HCT116 (cell line): ENCODE results near the gene ARHGAP23. TPM values are rescaled to one million over a fixed set of nuclear protein-coding genes. Genes with fewer than 3 reads are reported as not detected.

Source experiments
- ATAC-seq: fragments of 200-7000 bp; cut with Tn5 transposase; 2 replicates; pipeline ENCODE4 v1.9.1; 2020; ENCODE audit warnings: mild to moderate bottlenecking, moderate library complexity
- BruUV-seq: library from RNA; stranded (reverse); fragments of 400-500 nt; replicated peaks from 2 replicates; lab custom pipeline; 2021; lab: Mats Ljungman, UMichigan
- CTCF ChIA-PET: fragments of 300-600 bp; sonication (Branson Sonifier 250); formaldehyde crosslinking; loops from one replicate; lab custom pipeline; 2021; ENCODE audit warnings: antibody characterized with exemption; lab: Charles Lee
- POLR2A ChIA-PET: fragments of 300-600, 350-600 bp; sonication (Branson Sonifier 250); formaldehyde crosslinking; loops from one replicate; lab custom pipeline; 2021; ENCODE audit warnings: antibody characterized with exemption; lab: Charles Lee
- RAD21 ChIA-PET, 2 experiments: fragments of 300-600 bp; sonication (Branson Sonifier 250); formaldehyde crosslinking; loops; one replicate each; lab custom pipeline; 2023; ENCODE audit warnings: low total read pairs in 2 of 2; ENCODE audit not compliant: uncharacterized antibody in 2 of 2, unreplicated experiment in 2 of 2, low non-redundant PET in 1 of 2; lab: Charles Lee
- DNase-seq: peaks from one replicate; pipeline ENCODE4 v3.0.0-alpha.2; 2010; ENCODE audit warnings: low read depth, low spot score
- H2AFZ ChIP-seq: fragments of 200-600 bp; shearing (Covaris generic), sonication (generic); 2 replicates; pipeline ENCODE4 v1.6.1; 2017; ENCODE audit warnings: low read depth, mixed run types, mixed read lengths, antibody characterized with exemption, low read length; ENCODE audit not compliant: poor library complexity, severe bottlenecking
- H3K27ac ChIP-seq: 2 replicates; pipeline ENCODE4 v1.5.1; 2012; ENCODE audit warnings: low read depth, low read length
- H3K27me3 ChIP-seq: fragments of 200-600 bp; sonication (generic); 2 replicates; pipeline ENCODE4 v1.6.1; 2016; ENCODE audit warnings: mixed run types, low read length, mixed read lengths; ENCODE audit not compliant: insufficient read depth
- H3K36me3 ChIP-seq, 2 experiments: fragments of 200-500 bp in 1 of 2; fragments of 200-600 bp in 1 of 2; sonication (Bioruptor generic) in 1 of 2; sonication (generic) in 1 of 2; 2 replicates each; pipeline versions ENCODE4 v1.5.1 to v1.6.1; 2014 to 2016; ENCODE audit warnings: low read length in 2 of 2, inconsistent platforms in 1 of 2, mixed read lengths in 1 of 2, mixed run types in 1 of 2; ENCODE audit not compliant: insufficient read depth in 2 of 2, control insufficient read depth in 1 of 2
- H3K4me1 ChIP-seq, 2 experiments: fragments of 200-600 bp in 1 of 2; sonication (generic) in 1 of 2; 2 replicates each; pipeline versions ENCODE4 v1.5.1 to v1.6.1; 2012 to 2017; ENCODE audit warnings: low read length in 2 of 2, inconsistent platforms in 1 of 2, mild to moderate bottlenecking in 1 of 2, mixed read lengths in 1 of 2, mixed run types in 1 of 2, moderate library complexity in 1 of 2; ENCODE audit not compliant: insufficient read depth in 2 of 2, control insufficient read depth in 1 of 2
- H3K4me2 ChIP-seq: fragments of 200-600 bp; sonication (generic); 2 replicates; pipeline ENCODE4 v1.6.1; 2017; ENCODE audit warnings: mixed run types, low read length, mixed read lengths
- H3K4me3 ChIP-seq, 2 experiments: fragments of 200-600 bp in 1 of 2; sonication (generic) in 1 of 2; replicated peaks in 1 of 2; 2 replicates each; pipeline ENCODE4 v1.5.1; 2011 to 2016; ENCODE audit warnings: low read length in 2 of 2, control low read depth in 1 of 2, low read depth in 1 of 2, mild to moderate bottlenecking in 1 of 2, mixed read lengths in 1 of 2, mixed run types in 1 of 2
- H3K79me2 ChIP-seq: fragments of 200-600 bp; sonication (generic); 2 replicates; pipeline ENCODE4 v1.6.1; 2017; ENCODE audit warnings: mild to moderate bottlenecking, mixed run types, low read length, moderate library complexity, mixed read lengths; ENCODE audit not compliant: insufficient read depth
- H3K9ac ChIP-seq: fragments of 200-600 bp; sonication (generic); 2 replicates; pipeline ENCODE4 v1.6.1; 2016; ENCODE audit warnings: low read length, mixed read lengths
- H3K9me2 ChIP-seq: fragments of 200-600 bp; sonication (generic), shearing (Covaris generic); 2 replicates; pipeline ENCODE4 v1.6.1; 2017; ENCODE audit warnings: mixed run types, mild to moderate bottlenecking, moderate library complexity; ENCODE audit not compliant: insufficient read depth
- H3K9me3 ChIP-seq, 2 experiments: fragments of 200-500 bp in 1 of 2; fragments of 200-600 bp in 1 of 2; sonication (Bioruptor generic) in 1 of 2; sonication (generic) in 1 of 2; 2 replicates each; pipeline ENCODE4 v1.6.1; 2014 to 2017; ENCODE audit warnings: low read length in 2 of 2, mixed read lengths in 2 of 2, inconsistent platforms in 1 of 2, low read depth in 1 of 2, mild to moderate bottlenecking in 1 of 2, mixed run types in 1 of 2, moderate library complexity in 1 of 2; ENCODE audit not compliant: control insufficient read depth in 1 of 2, insufficient read depth in 1 of 2
- H4K20me1 ChIP-seq: fragments of 200-600 bp; sonication (generic), shearing (Covaris generic); 2 replicates; pipeline ENCODE4 v1.6.1; 2017; ENCODE audit warnings: mixed run types, mild to moderate bottlenecking, moderate library complexity; ENCODE audit not compliant: insufficient read depth
- ELF1 ChIP-seq: IDR thresholded peaks from 2 replicates; pipeline ENCODE4 v1.6.1; 2012; ENCODE audit warnings: low read depth, borderline replicate concordance
- EZH2 ChIP-seq: fragments of 200-600 bp; sonication (generic); IDR thresholded peaks from 2 replicates; pipeline ENCODE4 v1.6.1; 2017; ENCODE audit warnings: antibody characterized with exemption, mixed run types
- EZH2phosphoT487 ChIP-seq: fragments of 200-600 bp; IDR thresholded peaks from 2 replicates; pipeline ENCODE4 v1.6.1; 2018; ENCODE audit warnings: antibody characterized with exemption, borderline replicate concordance
- FOSL1 ChIP-seq: IDR thresholded peaks from 2 replicates; pipeline ENCODE4 v1.6.1; 2012; ENCODE audit warnings: low read depth
- JUND ChIP-seq: IDR thresholded peaks from 2 replicates; pipeline ENCODE4 v1.6.1; 2012
- POLR2A ChIP-seq: IDR thresholded peaks from 2 replicates; pipeline ENCODE4 v1.7.0; 2011; ENCODE audit warnings: borderline replicate concordance; ENCODE audit not compliant: insufficient read depth, insufficient read length; ENCODE audit errors: extremely low read depth
- POLR2AphosphoS5 ChIP-seq: IDR thresholded peaks from 2 replicates; pipeline ENCODE4 v1.6.1; 2011; ENCODE audit warnings: mild to moderate bottlenecking, low read depth, low read length, moderate library complexity
- RAD21 ChIP-seq: IDR thresholded peaks from 2 replicates; pipeline ENCODE4 v1.6.1; 2012; ENCODE audit warnings: low read depth, mild to moderate bottlenecking
- SIN3A ChIP-seq: IDR thresholded peaks from 2 replicates; pipeline ENCODE4 v1.6.1; 2012; ENCODE audit warnings: low read depth
- SRF ChIP-seq: IDR thresholded peaks from 2 replicates; pipeline ENCODE4 v1.6.1; 2012; ENCODE audit warnings: low read depth
- TCF7L2 ChIP-seq: IDR thresholded peaks from 2 replicates; pipeline ENCODE4 v1.7.0; 2011; ENCODE audit warnings: borderline replicate concordance, inconsistent platforms; ENCODE audit not compliant: insufficient read depth, insufficient read length; ENCODE audit errors: extremely low read depth
- YY1 ChIP-seq: IDR thresholded peaks from 2 replicates; pipeline ENCODE4 v1.6.1; 2011; ENCODE audit warnings: low read length, low read depth, moderate library complexity, mild to moderate bottlenecking; ENCODE audit not compliant: insufficient replicate concordance; ENCODE audit errors: extremely low read depth
- ZNF274 ChIP-seq: fragments of 200-500 bp; sonication (Bioruptor generic); IDR thresholded peaks from 2 replicates; pipeline ENCODE4 v1.6.1; 2014; ENCODE audit warnings: mild to moderate bottlenecking, low read depth, low read length, inconsistent platforms
- intact Hi-C: fragments of 100-400 bp; cut with micrococcal nuclease; formaldehyde crosslinking; loops from 2 replicates; pipeline ENCODE4 v1.10.0; 2022
- total RNA-seq: library from RNA; stranded (reverse); gene quantifications from one replicate; pipeline ENCODE4 v1.2.1, GENCODE V29; 2021; ENCODE audit not compliant: unreplicated experiment
- TF ChIP-seq, protein P1 (sequence below): IDR thresholded peaks from 2 replicates; pipeline ENCODE4 v1.6.1; 2012
- TF ChIP-seq, protein P2 (sequence below): IDR thresholded peaks from 2 replicates; pipeline ENCODE4 v1.6.1; 2012; ENCODE audit warnings: low read depth
- TF ChIP-seq, protein P3 (sequence below): IDR thresholded peaks from 2 replicates; pipeline ENCODE4 v1.6.1; 2012

Gene ARHGAP23
- total RNA-seq, 1 experiment from 2014 or later: 41.0 TPM

DNA sequence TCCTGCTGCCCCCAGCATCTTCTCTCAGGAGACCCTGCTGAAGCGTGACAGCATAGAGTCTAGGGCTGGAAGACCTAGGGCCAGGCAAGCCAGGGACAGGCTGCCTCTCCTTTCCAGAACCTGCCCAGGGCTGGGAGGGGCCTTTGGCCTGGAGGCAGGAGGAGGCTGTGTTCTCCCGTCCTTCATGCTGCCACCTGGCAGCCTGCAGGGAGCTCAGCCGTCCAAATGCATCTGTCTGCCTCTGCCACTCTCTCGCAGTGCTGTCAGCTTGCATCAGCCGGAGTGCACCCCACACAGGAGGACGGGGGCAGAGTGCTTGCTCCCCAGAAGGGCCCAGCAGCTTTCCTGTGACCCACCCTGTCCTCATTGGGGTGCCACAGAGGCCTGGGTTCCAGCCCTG lies 31.3 kb downstream of the ARHGAP23 start:
- TF ChIP-seq FOSL1 (no peak), EZH2 (no peak), SIN3A (no peak), TCF7L2 (no peak), POLR2A (no peak), EZH2phosphoT487 (no peak)
- TF ChIP-seq, protein P1, sequence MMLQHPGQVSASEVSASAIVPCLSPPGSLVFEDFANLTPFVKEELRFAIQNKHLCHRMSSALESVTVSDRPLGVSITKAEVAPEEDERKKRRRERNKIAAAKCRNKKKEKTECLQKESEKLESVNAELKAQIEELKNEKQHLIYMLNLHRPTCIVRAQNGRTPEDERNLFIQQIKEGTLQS: no peak
- no peak overlapping the region for H3K9ac ChIP-seq
- intact Hi-C loops: no loop called here
- CTCF ChIA-PET: no interaction called here
- no peak for ATAC-seq
- RAD21 ChIA-PET: no interaction called here
- BruUV-seq: no TSS peak
- no peaks in the 10 kb centered on the region for H3K9me3 ChIP-seq
- no peaks in the 10 kb centered on the region for H3K9me2 ChIP-seq
- peaks cover 21 to 35% of the 10 kb centered on the region in 2 experiments for H3K4me1 ChIP-seq
- peaks cover 6% of the 10 kb centered on the region; the same call in 1 of the 2 replicates for H3K79me2 ChIP-seq
- H3K27me3 ChIP-seq: no peaks in the 10 kb centered on the region
- peaks cover 0 to 3% of the 10 kb centered on the region in 2 experiments; a peak in 3 of 4 replicates for H3K36me3 ChIP-seq
- no peak overlapping the region for H3K27ac ChIP-seq
- no peak overlapping the region for H3K4me3 ChIP-seq
- POLR2A ChIA-PET: no interaction called here
- H2AFZ ChIP-seq: no peak overlapping the region
- no peak overlapping the region for H3K4me2 ChIP-seq
- no peaks in the 10 kb centered on the region for H4K20me1 ChIP-seq
- no peak for DNase-seq

DNA sequence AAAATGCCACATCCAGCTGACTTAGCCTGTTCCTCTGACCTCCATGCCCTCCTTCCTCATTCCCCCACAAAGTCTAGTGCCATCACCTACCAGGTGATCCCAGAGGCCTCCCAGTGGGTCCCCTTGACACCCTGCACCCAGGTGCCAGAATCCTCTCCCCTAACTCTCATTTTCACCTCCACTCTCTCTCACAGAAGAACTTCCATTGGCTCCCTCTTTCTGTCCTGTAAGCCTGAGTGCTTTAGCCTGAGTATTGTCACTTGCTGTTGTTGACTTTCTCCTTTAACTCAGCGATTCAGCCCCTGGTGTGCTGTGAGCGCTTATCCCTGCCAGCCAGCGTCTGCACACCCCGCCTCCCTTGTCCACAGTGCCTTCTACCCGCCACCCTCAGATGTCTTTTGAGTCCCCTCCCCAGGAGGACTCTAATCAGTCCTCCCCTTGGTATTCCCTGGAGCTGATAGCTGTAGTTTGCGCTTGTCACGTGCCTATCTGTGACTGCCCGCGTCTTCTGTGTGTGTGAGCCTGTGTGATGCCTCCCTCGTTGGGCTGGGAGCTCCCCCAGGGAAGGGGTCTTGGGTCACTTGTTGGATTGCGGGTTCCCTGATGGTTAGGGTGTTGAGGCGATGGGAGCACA lies 31.9 kb downstream of the ARHGAP23 start:
- Histone ChIP-seq H3K9me2 (no peaks in the 10 kb centered on the region), H3K36me3 (peaks cover 0 to 3% of the 10 kb centered on the region in 2 experiments; a peak in 3 of 4 replicates), H3K27ac (no peak overlapping the region), H3K4me2 (no peak overlapping the region), H3K27me3 (no peaks in the 10 kb centered on the region), H3K4me1 (peaks cover 17 to 35% of the 10 kb centered on the region in 2 experiments), H3K9ac (no peak overlapping the region), H2AFZ (no peak overlapping the region), H3K4me3 (no peak overlapping the region), H4K20me1 (no peaks in the 10 kb centered on the region), H3K9me3 (no peaks in the 10 kb centered on the region), H3K79me2 (no peaks in the 10 kb centered on the region; the same call in 1 of the 2 replicates)
- CTCF ChIA-PET: no interaction called here
- intact Hi-C loops: no loop called here
- POLR2A ChIA-PET: no interaction called here
- RAD21 ChIA-PET: no interaction called here
- no TSS peak for BruUV-seq
- no peak for DNase-seq
- no peak for ATAC-seq
- no peak for TF ChIP-seq EZH2
- TF ChIP-seq JUND: no peak
- no peak for TF ChIP-seq SRF
- TF ChIP-seq POLR2AphosphoS5: no peak
- no peak for TF ChIP-seq YY1
- TF ChIP-seq RAD21: no peak
- TF ChIP-seq ELF1: no peak
- no peak for TF ChIP-seq ZNF274
- TF ChIP-seq, protein P2, sequence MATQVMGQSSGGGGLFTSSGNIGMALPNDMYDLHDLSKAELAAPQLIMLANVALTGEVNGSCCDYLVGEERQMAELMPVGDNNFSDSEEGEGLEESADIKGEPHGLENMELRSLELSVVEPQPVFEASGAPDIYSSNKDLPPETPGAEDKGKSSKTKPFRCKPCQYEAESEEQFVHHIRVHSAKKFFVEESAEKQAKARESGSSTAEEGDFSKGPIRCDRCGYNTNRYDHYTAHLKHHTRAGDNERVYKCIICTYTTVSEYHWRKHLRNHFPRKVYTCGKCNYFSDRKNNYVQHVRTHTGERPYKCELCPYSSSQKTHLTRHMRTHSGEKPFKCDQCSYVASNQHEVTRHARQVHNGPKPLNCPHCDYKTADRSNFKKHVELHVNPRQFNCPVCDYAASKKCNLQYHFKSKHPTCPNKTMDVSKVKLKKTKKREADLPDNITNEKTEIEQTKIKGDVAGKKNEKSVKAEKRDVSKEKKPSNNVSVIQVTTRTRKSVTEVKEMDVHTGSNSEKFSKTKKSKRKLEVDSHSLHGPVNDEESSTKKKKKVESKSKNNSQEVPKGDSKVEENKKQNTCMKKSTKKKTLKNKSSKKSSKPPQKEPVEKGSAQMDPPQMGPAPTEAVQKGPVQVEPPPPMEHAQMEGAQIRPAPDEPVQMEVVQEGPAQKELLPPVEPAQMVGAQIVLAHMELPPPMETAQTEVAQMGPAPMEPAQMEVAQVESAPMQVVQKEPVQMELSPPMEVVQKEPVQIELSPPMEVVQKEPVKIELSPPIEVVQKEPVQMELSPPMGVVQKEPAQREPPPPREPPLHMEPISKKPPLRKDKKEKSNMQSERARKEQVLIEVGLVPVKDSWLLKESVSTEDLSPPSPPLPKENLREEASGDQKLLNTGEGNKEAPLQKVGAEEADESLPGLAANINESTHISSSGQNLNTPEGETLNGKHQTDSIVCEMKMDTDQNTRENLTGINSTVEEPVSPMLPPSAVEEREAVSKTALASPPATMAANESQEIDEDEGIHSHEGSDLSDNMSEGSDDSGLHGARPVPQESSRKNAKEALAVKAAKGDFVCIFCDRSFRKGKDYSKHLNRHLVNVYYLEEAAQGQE: no peak
- TF ChIP-seq, protein P3, sequence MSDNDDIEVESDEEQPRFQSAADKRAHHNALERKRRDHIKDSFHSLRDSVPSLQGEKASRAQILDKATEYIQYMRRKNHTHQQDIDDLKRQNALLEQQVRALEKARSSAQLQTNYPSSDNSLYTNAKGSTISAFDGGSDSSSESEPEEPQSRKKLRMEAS: no peak
- TF ChIP-seq EZH2phosphoT487: no peak
